ENCODE data around the gene ZNF423. TPM values are rescaled to one million over a fixed set of nuclear protein-coding genes. Genes with fewer than 3 reads are reported as not detected.

Gene ZNF423
- total RNA-seq, 6 experiments from 2014 or later, result not detected

- TF ChIP-seq CTCF (IDR thresholded peaks at IDR 0.05), result no peak
- Mint-ChIP-seq H3K36me3 (ENCODE audit: low read depth) (no peaks in the 10 kb centered on the region), H3K4me1 (ENCODE audit: low read depth) (no peaks in the 10 kb centered on the region), H3K4me3 (no peak overlapping the region), H3K9me3 (no peaks in the 10 kb centered on the region; the same call in 1 of the 2 replicates), H3K27ac (no peak overlapping the region), H3K27me3 (ENCODE audit: insufficient read depth) (peaks cover 5% of the 10 kb centered on the region)
- no peak for DNase-seq
These were observed 201.5 kb downstream of the ZNF423 start for GRCh38 chr16:49654425-49654824.

- no peak overlapping the region for H3K27ac Mint-ChIP-seq
- DNase-seq, result no peak
- H3K36me3 Mint-ChIP-seq (ENCODE audit: low read depth), result no peaks in the 10 kb centered on the region
- peaks cover 4% of the 10 kb centered on the region; the same call in 1 of the 2 replicates for H3K9me3 Mint-ChIP-seq
- peaks cover 4% of the 10 kb centered on the region for H3K27me3 Mint-ChIP-seq (ENCODE audit: insufficient read depth)
- no peak overlapping the region for H3K4me3 Mint-ChIP-seq
- TF ChIP-seq CTCF (IDR thresholded peaks at IDR 0.05), result no peak
- H3K4me1 Mint-ChIP-seq (ENCODE audit: low read depth), result no peaks in the 10 kb centered on the region
These were observed 202.3 kb downstream of the ZNF423 start for GRCh38 chr16:49653577-49653976.

GRCh38 chr16:49653173-49653570, 202.7 kb downstream of the ZNF423 start:
- Mint-ChIP-seq H3K27ac (no peak overlapping the region), H3K4me1 (ENCODE audit: low read depth) (no peaks in the 10 kb centered on the region), H3K27me3 (ENCODE audit: insufficient read depth) (peaks cover 4% of the 10 kb centered on the region), H3K4me3 (no peak overlapping the region), H3K36me3 (ENCODE audit: low read depth) (no peaks in the 10 kb centered on the region), H3K9me3 (peaks cover 8% of the 10 kb centered on the region)
- no peak for TF ChIP-seq CTCF (IDR thresholded peaks at IDR 0.05)
- no peak for DNase-seq

GRCh38 chr16:49652456-49653172, 203.3 kb downstream of the ZNF423 start:
- no peak overlapping the region for H3K27ac Mint-ChIP-seq
- H3K4me3 Mint-ChIP-seq, result no peak overlapping the region; the same call in 1 of the 2 replicates
- TF ChIP-seq CTCF (IDR thresholded peaks at IDR 0.05), result no peak
- H3K27me3 Mint-ChIP-seq (ENCODE audit: insufficient read depth), result peaks cover 1% of the 10 kb centered on the region; the same call in 1 of the 2 replicates
- DNase-seq, result no peak
- peaks cover 5% of the 10 kb centered on the region for H3K36me3 Mint-ChIP-seq (ENCODE audit: low read depth)
- peaks cover 14% of the 10 kb centered on the region for H3K9me3 Mint-ChIP-seq
- no peaks in the 10 kb centered on the region for H3K4me1 Mint-ChIP-seq (ENCODE audit: low read depth)

GRCh38 chr16:49651996-49652395, 203.9 kb downstream of the ZNF423 start:
- no peak for TF ChIP-seq CTCF (IDR thresholded peaks at IDR 0.05)
- Mint-ChIP-seq H3K27me3 (ENCODE audit: insufficient read depth) (0 out of 2 replicates have a peak, but pooled peaks cover 1% of the 10 kb centered on the region), H3K27ac (no peak overlapping the region), H3K9me3 (peaks cover 20% of the 10 kb centered on the region), H3K4me3 (no peak overlapping the region), H3K4me1 (ENCODE audit: low read depth) (no peaks in the 10 kb centered on the region), H3K36me3 (ENCODE audit: low read depth) (peaks cover 7% of the 10 kb centered on the region)
- DNase-seq, result no peak
